WI38 (cell line): ENCODE results near the gene FUT9.

Experiments
- H3K4me3 ChIP-seq: 2 replicates; pipeline ENCODE4 v1.5.1; 2011; ENCODE audit warnings: low read depth, mild to moderate bottlenecking, control low read depth, low read length
- TF ChIP-seq, protein P1 (sequence below): IDR thresholded peaks from 2 replicates; pipeline ENCODE4 v1.5.1; 2012; ENCODE audit warnings: low read depth, mild to moderate bottlenecking, control low read depth, low read length

Gene FUT9

DNA sequence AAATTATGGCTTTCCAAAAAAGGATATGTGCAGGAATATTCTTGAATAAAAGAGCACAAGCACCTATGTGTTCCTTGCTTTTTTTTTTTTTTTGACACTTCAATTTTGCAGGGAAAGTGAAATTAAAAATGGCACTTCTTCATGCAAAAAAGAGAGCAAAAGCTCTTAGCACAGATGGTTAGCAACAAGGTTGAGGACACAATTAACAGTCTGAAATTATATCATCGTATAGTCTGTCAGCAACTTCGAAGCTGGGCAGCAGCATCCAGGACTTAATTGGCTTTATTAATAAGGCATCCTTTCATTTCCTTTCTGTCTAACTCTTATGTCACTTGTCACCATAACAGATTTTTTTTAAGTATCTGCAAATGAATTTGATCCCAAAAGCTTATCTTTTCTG, 122.6 kb downstream of the FUT9 start:
- TF ChIP-seq, protein P1, sequence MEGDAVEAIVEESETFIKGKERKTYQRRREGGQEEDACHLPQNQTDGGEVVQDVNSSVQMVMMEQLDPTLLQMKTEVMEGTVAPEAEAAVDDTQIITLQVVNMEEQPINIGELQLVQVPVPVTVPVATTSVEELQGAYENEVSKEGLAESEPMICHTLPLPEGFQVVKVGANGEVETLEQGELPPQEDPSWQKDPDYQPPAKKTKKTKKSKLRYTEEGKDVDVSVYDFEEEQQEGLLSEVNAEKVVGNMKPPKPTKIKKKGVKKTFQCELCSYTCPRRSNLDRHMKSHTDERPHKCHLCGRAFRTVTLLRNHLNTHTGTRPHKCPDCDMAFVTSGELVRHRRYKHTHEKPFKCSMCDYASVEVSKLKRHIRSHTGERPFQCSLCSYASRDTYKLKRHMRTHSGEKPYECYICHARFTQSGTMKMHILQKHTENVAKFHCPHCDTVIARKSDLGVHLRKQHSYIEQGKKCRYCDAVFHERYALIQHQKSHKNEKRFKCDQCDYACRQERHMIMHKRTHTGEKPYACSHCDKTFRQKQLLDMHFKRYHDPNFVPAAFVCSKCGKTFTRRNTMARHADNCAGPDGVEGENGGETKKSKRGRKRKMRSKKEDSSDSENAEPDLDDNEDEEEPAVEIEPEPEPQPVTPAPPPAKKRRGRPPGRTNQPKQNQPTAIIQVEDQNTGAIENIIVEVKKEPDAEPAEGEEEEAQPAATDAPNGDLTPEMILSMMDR = no peak
- H3K4me3 ChIP-seq = no peak overlapping the region

DNA sequence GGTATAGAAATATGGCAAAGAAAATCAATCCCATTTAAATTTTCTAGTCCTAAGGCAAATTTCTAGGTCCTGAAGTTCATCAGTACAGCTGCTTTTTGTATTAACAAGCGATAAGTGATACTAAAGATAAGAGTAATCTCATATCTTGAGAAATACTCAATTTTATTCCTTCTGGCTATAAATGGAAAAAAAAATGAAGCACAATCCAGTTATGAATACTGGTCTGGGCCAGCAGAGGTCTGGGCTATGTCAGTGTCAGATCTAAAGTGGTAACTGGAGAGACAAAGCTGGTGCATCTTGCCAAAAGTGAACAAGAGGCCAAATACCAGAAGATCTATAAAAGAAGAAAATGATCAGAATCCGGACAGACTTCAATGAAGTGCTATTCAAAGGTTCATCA, 126.4 kb downstream of the FUT9 start:
- TF ChIP-seq, protein P1 = no peak
- H3K4me3 ChIP-seq = no peak overlapping the region

DNA sequence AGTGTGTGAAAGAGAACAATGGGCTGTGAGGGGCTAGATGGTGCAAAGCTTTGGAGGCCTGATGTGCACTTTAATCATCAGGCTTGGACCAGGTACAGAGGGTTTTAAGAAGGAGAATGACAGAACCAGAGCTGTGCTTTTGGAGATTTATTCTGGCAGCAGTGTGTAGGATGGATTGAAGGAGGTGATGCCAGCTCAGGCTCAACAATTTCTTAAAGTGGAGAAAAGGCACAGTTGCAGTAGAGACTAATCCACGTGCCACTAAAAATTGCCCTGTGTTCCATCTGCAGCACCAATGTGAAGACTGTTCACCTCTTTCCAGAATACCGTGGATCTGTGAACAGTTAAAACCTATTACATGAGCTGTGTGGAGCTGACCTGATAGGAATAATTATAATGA, 134.7 kb downstream of the FUT9 start:
- no peak overlapping the region for H3K4me3 ChIP-seq
- TF ChIP-seq, protein P1 = no peak

DNA sequence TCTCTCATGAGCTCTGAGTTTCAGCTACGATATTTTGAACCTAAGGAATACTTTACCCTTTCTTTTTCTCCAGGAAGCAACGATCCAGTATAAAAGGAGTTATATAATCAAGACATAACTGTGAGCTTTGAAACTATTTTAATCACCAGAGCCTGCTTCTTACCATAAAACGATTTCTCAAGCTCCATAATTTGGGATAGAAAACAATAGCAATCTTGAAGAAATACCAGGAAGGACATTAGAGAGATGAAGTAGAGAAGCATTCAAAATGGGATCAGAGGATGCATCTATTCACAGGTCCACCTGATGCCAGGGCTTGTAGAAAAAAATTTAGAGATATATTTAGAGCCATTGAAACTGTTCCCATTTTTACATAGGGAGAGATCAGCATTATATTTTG, 135.9 kb downstream of the FUT9 start:
- no peak overlapping the region for H3K4me3 ChIP-seq
- TF ChIP-seq, protein P1 = no peak

DNA sequence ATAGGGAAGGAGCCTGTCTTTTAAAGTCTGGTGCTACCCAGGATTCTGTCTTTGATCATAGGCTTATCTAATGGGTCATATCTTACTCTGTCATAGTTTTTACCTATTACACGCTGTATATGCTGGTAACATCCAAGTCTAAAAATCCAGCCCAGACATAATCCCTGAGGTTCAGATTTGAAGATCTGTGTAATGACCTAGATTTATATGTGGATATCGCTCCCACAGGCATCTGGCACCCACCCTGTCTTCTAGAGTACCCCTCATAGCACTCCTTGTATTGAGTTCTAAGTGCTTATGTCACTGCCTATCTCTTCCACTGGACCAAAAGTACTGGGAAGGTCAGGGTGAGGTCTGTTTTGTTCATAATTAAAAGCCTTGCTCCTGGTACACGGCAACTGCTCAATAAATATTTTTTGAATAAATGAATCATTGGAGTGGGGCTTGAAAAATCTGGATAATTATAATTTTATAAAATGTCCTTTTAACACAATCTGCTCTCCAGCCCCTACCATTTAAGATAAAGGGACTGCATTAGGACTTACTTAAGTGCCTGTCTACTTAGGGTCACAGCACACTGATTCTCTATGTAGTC, 136.4 kb downstream of the FUT9 start:
- TF ChIP-seq, protein P1 = no peak
- H3K4me3 ChIP-seq = no peak overlapping the region

- no peak overlapping the region for H3K4me3 ChIP-seq
- TF ChIP-seq, protein P1 = no peak
These were observed 138.0 kb downstream of the FUT9 start for GRCh38 chr6:96153775-96154174.

DNA sequence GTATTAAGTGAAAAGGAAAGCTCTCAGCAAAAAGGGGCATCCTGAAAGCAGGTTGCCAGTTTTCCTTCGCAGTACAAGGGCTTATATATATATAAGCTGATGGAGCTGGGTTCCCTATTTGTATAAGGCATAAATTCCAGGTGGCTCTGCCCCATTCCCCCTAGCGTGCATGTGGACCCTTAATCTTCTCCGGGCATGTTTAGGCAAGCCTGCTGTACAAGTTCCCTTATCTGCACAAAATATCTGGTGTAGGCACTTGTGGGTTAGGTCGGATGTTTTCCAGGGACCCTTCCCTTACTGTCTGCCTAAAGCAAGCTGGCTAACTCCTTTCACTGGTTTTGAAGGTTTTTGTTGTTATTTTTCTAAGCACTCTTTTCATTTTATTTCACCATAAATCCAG, 140.7 kb downstream of the FUT9 start:
- no peak overlapping the region for H3K4me3 ChIP-seq
- TF ChIP-seq, protein P1 = no peak
